Measurements from ENCODE around the gene AGBL5. TPM values are rescaled to one million over a fixed set of nuclear protein-coding genes. Genes with fewer than 3 reads are reported as not detected.
A peak's percentile ranks its signal among the peaks of the same experiment; 100 is the strongest.

AGBL5 gene
- total and polyA plus RNA-seq, 2 of the 13 experiments (the other 11 are each of a cell fraction or from before 2014, with no cell fraction given) = 55.9 to 73.3 TPM

GRCh38 chr2:27032495-27033252 is 18.8 kb upstream of the AGBL5 start, which contains the start of gene TMEM214 (continued):
- TF ChIP-seq CHD4 (IDR thresholded peaks at IDR 0.05; ENCODE audit: borderline replicate concordance, low read length) (peak; percentile 67; the same call in 1 of the 2 replicates), ZNF557 (CRISPR knock-in tag; IDR thresholded peaks at IDR 0.05) (0 out of 2 replicates have a peak, but pooled peaks have one; percentile 62), MED13 (CRISPR knock-in tag; IDR thresholded peaks at IDR 0.05) (peak; percentile 51; the same call in 1 of the 2 replicates), TARDBP (CRISPR knock-in tag; IDR thresholded peaks at IDR 0.05) (peak; percentile 86), NFIC (IDR thresholded peaks at IDR 0.05; ENCODE audit: low read length) (no peak), TEAD3 (CRISPR knock-in tag; optimal IDR thresholded peaks at IDR 0.05; ENCODE audit: borderline replicate concordance) (peak; percentile 30), NRL (CRISPR knock-in tag; IDR thresholded peaks at IDR 0.05; ENCODE audit: borderline replicate concordance) (peak; percentile 27; the same call in 1 of the 2 replicates), ZNF382 (CRISPR knock-in tag; IDR thresholded peaks at IDR 0.05; ENCODE audit: borderline replicate concordance) (no peak), HNF4A (CRISPR knock-in tag; IDR thresholded peaks at IDR 0.05) (no peak), ZBTB4 (CRISPR knock-in tag; IDR thresholded peaks at IDR 0.05; ENCODE audit: borderline replicate concordance) (no peak), ZNF569 (CRISPR knock-in tag; IDR thresholded peaks at IDR 0.05; ENCODE audit: borderline replicate concordance) (no peak), TSC22D2 (CRISPR knock-in tag; IDR thresholded peaks at IDR 0.05; ENCODE audit: borderline replicate concordance) (no peak), RCOR2 (CRISPR knock-in tag; IDR thresholded peaks at IDR 0.05) (peak; percentile 27; the same call in 1 of the 2 replicates), EEA1 (CRISPR knock-in tag; IDR thresholded peaks at IDR 0.05; ENCODE audit: borderline replicate concordance) (0 out of 2 replicates have a peak, but pooled peaks have one; percentile 79), ZNF18 (CRISPR knock-in tag; IDR thresholded peaks at IDR 0.05; ENCODE audit: insufficient replicate concordance) (peak; percentile 48), EHMT2 (IDR thresholded peaks at IDR 0.05; ENCODE audit: borderline replicate concordance, low read depth, low read length) (no peak), ZNF484 (CRISPR knock-in tag; IDR thresholded peaks at IDR 0.05; ENCODE audit: borderline replicate concordance, low read depth) (no peak), HOXA5 (CRISPR knock-in tag; IDR thresholded peaks at IDR 0.05) (peak; percentile 94)
- TF ChIP-seq, protein P1, sequence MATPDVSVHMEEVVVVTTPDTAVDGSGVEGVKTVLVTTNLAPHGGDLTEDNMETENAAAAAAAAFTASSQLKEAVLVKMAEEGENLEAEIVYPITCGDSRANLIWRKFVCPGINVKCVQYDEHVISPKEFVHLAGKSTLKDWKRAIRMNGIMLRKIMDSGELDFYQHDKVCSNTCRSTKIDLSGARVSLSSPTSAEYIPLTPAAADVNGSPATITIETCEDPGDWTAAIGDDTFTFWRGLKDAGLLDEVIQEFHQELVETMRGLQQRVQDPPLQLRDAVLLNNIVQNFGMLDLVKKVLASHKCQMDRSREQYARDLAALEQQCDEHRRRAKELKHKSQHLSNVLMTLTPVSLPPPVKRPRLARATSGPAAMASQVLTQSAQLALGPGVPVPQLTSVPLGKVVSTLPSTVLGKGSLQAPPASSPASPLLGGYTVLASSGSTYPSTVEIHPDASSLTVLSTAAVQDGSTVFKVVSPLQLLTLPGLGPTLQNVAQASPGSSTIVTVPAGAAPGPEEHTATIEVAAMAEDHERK (CRISPR knock-in tag; IDR thresholded peaks at IDR 0.05; ENCODE audit: low read depth) = peak; percentile 94
- TF ChIP-seq, protein P2, sequence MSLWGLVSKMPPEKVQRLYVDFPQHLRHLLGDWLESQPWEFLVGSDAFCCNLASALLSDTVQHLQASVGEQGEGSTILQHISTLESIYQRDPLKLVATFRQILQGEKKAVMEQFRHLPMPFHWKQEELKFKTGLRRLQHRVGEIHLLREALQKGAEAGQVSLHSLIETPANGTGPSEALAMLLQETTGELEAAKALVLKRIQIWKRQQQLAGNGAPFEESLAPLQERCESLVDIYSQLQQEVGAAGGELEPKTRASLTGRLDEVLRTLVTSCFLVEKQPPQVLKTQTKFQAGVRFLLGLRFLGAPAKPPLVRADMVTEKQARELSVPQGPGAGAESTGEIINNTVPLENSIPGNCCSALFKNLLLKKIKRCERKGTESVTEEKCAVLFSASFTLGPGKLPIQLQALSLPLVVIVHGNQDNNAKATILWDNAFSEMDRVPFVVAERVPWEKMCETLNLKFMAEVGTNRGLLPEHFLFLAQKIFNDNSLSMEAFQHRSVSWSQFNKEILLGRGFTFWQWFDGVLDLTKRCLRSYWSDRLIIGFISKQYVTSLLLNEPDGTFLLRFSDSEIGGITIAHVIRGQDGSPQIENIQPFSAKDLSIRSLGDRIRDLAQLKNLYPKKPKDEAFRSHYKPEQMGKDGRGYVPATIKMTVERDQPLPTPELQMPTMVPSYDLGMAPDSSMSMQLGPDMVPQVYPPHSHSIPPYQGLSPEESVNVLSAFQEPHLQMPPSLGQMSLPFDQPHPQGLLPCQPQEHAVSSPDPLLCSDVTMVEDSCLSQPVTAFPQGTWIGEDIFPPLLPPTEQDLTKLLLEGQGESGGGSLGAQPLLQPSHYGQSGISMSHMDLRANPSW (CRISPR knock-in tag; IDR thresholded peaks at IDR 0.05; ENCODE audit: borderline replicate concordance) = 0 out of 2 replicates have a peak, but pooled peaks have one; percentile 56

Data from HepG2 (cell line).